T-cell (primary cell): ENCODE measurements around the gene PAX3. TPM values are rescaled to one million over a fixed set of nuclear protein-coding genes. Genes with fewer than 3 reads are reported as not detected.
"Not testable (repeated sequence)": the region's sequence is repeated elsewhere in the genome, so short reads cannot be mapped to it uniquely, and the experiment has no call there.

Experiments
- ATAC-seq, 4 experiments: fragments of 200-7000 bp in 3 of 4; fragments of 150-1000 bp in 1 of 4; cut with Tn5 transposase; replicated peaks in 1 of 4; 1 replicate in 3 of 4; 2 replicates in 1 of 4; pipeline ENCODE4 v1.10.0; 2021; ENCODE audit warnings: moderate library complexity in 3 of 4, mild to moderate bottlenecking in 2 of 4, moderate number of reproducible peaks in 1 of 4
- CTCF ChIA-PET, 2 donors: fragments of 300-600 bp; sonication (Branson Sonifier 250); formaldehyde crosslinking; loops; one replicate each; lab custom pipeline; 2022; ENCODE audit warnings: antibody characterized with exemption in 2 of 2; lab: Charles Lee
- POLR2A ChIA-PET, 2 donors: fragments of 300-600 bp; sonication (Branson Sonifier 250); formaldehyde crosslinking; loops; one replicate each; lab custom pipeline; 2022; ENCODE audit warnings: antibody characterized with exemption in 2 of 2; lab: Charles Lee
- DNase-seq, 35 experiments: peaks; one replicate each; pipeline versions ENCODE4 v3.0.0 to v3.0.0-alpha.2; 2013 to 2023
- H3K27ac ChIP-seq: one replicate; pipeline ENCODE4 v1.5.1; 2013; ENCODE audit warnings: low read length
- H3K27me3 ChIP-seq, 2 experiments: replicated peaks in 1 of 2; 1 replicate in 1 of 2; 2 replicates in 1 of 2; pipeline versions ENCODE4 v1.6.1 to v1.7.0; 2013; ENCODE audit warnings: low read length in 1 of 2, mixed read lengths in 1 of 2; ENCODE audit not compliant: control insufficient read depth in 2 of 2, insufficient read depth in 2 of 2; ENCODE audit errors: extremely low read depth in 1 of 2
- H3K36me3 ChIP-seq, 2 donors: 1 replicate in 1 of 2; 2 replicates in 1 of 2; pipeline versions ENCODE4 v1.6.1 to v1.7.0; 2013; ENCODE audit warnings: low read length in 1 of 2; ENCODE audit not compliant: control insufficient read depth in 2 of 2, insufficient read depth in 1 of 2; ENCODE audit errors: extremely low read depth in 1 of 2
- H3K4me1 ChIP-seq, 2 experiments: 1 replicate in 1 of 2; 2 replicates in 1 of 2; pipeline versions ENCODE4 v1.6.1 to v1.7.0; 2013; ENCODE audit warnings: low read length in 2 of 2, mixed read lengths in 1 of 2; ENCODE audit not compliant: insufficient read depth in 2 of 2, control insufficient read depth in 1 of 2; ENCODE audit errors: extremely low read depth in 1 of 2
- H3K4me3 ChIP-seq, 2 donors: 1 replicate in 1 of 2; 2 replicates in 1 of 2; pipeline versions ENCODE4 v1.5.1 to v1.7.0; 2013; ENCODE audit warnings: mild to moderate bottlenecking in 2 of 2, low read length in 1 of 2, moderate library complexity in 1 of 2; ENCODE audit not compliant: control insufficient read depth in 1 of 2; ENCODE audit errors: extremely low read depth in 1 of 2
- H3K9me3 ChIP-seq: 2 replicates; pipeline ENCODE4 v1.7.0; 2013
- H3K27ac Mint-ChIP-seq, 2 donors: one replicate each; pipeline ENCODE4 v1.8.0; 2020 to 2021; ENCODE audit warnings: mild to moderate bottlenecking in 2 of 2, mixed read lengths in 2 of 2
- H3K27me3 Mint-ChIP-seq, 2 donors: one replicate each; pipeline ENCODE4 v1.8.0; 2021 to 2022; ENCODE audit warnings: mixed read lengths in 2 of 2
- H3K36me3 Mint-ChIP-seq: one replicate; pipeline ENCODE4 v1.8.0; 2021; ENCODE audit warnings: mixed read lengths
- H3K4me1 Mint-ChIP-seq, 3 donors: one replicate each; pipeline ENCODE4 v1.8.0; 2020 to 2022; ENCODE audit warnings: mixed read lengths in 3 of 3, mild to moderate bottlenecking in 1 of 3
- H3K4me3 Mint-ChIP-seq, 3 donors: one replicate each; pipeline ENCODE4 v1.8.0; 2020 to 2022; ENCODE audit warnings: mild to moderate bottlenecking in 3 of 3, mixed read lengths in 3 of 3, moderate library complexity in 3 of 3
- H3K9me3 Mint-ChIP-seq, 3 donors: one replicate each; pipeline ENCODE4 v1.8.0; 2020 to 2022; ENCODE audit warnings: mixed read lengths in 3 of 3
- WGBS: methylation state at CpG from one replicate; pipeline ENCODE4 v1.1.5; 2013; ENCODE audit warnings: missing lambda C conversion rate; ENCODE audit not compliant: insufficient coverage; 5-methylcytosine and 5-hydroxymethylcytosine counted together
- total RNA-seq, 35 experiments: library from RNA in 6 of 35; stranded (reverse) in 6 of 35; fragments of 120-200 nt in 1 of 35; gene quantifications; one replicate each; pipeline versions ENCODE4 v1.2.1 to v1.2.4 and lab custom pipeline; 2013 to 2026

Gene PAX3
- total RNA-seq, 5 donors from 2014 or later (not counting 1 experiment from before 2014, with no cell fraction given), result not detected

DNA sequence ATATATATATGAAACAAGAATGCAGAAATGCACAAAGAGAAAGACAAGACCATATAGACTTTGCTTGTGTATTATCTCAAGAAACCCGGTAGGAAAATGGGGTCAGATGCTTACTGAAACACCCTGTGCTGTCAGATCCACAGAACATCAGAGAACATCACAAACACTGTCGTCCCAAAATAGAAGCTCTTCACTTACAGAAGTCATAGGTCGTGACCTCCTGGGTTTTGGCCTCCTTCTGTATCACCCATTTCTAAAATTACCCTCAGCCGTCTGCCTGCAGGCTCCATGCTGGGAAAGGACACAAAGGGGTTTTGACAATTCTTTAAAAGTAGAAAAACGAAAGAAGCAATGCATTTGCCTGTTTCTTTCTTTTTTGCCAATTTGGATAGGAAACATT, 137.9 kb downstream of the PAX3 start:
- Mint-ChIP-seq H3K4me1 (no peaks in the 10 kb centered on the region), H3K4me3 (no peak overlapping the region), H3K36me3 (no peaks in the 10 kb centered on the region), H3K27ac (no peak overlapping the region), H3K9me3 (peaks cover 0 to 4% (median 2%) of the 10 kb centered on the region in 3 donors), H3K27me3 (peaks cover 0 to 10% of the 10 kb centered on the region in 2 donors)
- DNase-seq, result no peak
- no peak for ATAC-seq
- Histone ChIP-seq H3K4me1 (no peaks in the 10 kb centered on the region), H3K36me3 (no peaks in the 10 kb centered on the region), H3K4me3 (no peak overlapping the region), H3K27ac (no peak overlapping the region), H3K9me3 (no peaks in the 10 kb centered on the region), H3K27me3 (peaks cover 0 to 2% of the 10 kb centered on the region in 2 experiments)
- POLR2A ChIA-PET, result no interaction called here
- WGBS, result 71% methylated on average over 2 of the region's 5 CpGs
- CTCF ChIA-PET, result no interaction called here

DNA sequence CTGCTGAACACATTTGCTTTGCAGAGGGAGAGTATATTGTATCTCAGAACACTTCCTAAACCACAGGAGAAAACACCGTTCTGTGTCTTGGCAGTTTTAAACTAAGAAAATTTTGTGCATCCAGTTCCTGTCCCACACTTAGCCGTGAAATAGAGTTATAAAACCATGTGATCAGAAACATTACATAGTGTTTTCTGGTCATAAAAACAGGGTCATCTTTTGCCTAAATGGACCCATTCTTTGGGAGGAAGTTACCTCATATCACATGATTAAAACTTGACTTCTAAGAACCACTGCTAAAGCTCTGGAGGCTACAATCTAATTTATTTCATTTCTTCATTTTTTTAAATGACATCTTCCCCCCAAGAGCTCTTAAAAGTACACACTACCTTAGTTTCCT, 138.7 kb downstream of the PAX3 start:
- no peaks in the 10 kb centered on the region for H3K4me1 Mint-ChIP-seq
- POLR2A ChIA-PET, result no interaction called here
- H3K36me3 Mint-ChIP-seq, result no peaks in the 10 kb centered on the region
- no peak for ATAC-seq
- H3K4me3 Mint-ChIP-seq, result no peak overlapping the region
- CTCF ChIA-PET, result no interaction called here
- Histone ChIP-seq H3K27ac (no peak overlapping the region), H3K4me3 (no peak overlapping the region), H3K27me3 (peaks cover 0 to 2% of the 10 kb centered on the region in 2 experiments), H3K36me3 (no peaks in the 10 kb centered on the region), H3K4me1 (no peaks in the 10 kb centered on the region), H3K9me3 (no peaks in the 10 kb centered on the region)
- H3K27me3 Mint-ChIP-seq, result peaks cover 0 to 10% of the 10 kb centered on the region in 2 donors
- peaks cover 3 to 4% (median 4%) of the 10 kb centered on the region in 3 donors for H3K9me3 Mint-ChIP-seq
- DNase-seq, result no peak
- H3K27ac Mint-ChIP-seq, result no peak overlapping the region
- WGBS, result no CpG with 5 or more reads among the region's 2 CpGs

DNA sequence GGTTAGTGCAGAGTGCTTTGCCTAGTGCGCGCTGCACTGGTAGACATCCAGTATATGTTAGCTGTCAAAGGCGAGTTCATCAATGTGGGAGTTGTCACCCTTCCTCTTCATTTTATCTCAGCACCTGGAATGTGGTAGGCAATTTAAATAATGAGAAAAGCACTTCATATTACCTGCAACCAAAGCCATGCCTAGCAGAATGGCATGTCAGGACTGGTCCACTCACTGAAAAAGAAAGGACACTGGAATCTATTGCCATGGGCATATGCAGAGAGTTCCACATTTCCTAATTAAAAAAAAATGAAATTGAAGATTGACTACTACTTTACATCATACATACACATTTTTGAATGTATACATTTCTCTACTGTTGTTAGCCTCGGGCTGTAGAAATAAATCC, 139.6 kb downstream of the PAX3 start:
- no peaks in the 10 kb centered on the region for H3K36me3 ChIP-seq
- H3K9me3 Mint-ChIP-seq, result peaks cover 3 to 4% (median 4%) of the 10 kb centered on the region in 3 donors
- H3K4me1 ChIP-seq, result no peaks in the 10 kb centered on the region
- H3K36me3 Mint-ChIP-seq, result no peaks in the 10 kb centered on the region
- H3K27me3 Mint-ChIP-seq, result peaks cover 0 to 10% of the 10 kb centered on the region in 2 donors
- H3K4me3 ChIP-seq, result no peak overlapping the region
- CTCF ChIA-PET, result no interaction called here
- no peaks in the 10 kb centered on the region for H3K9me3 ChIP-seq
- ATAC-seq (no peak), DNase-seq (no peak)
- H3K4me1 Mint-ChIP-seq, result no peaks in the 10 kb centered on the region
- no peak overlapping the region for H3K27ac ChIP-seq
- WGBS, result no CpG with 5 or more reads among the region's 4 CpGs
- POLR2A ChIA-PET, result no interaction called here
- no peak overlapping the region for H3K4me3 Mint-ChIP-seq
- H3K27ac Mint-ChIP-seq, result no peak overlapping the region
- peaks cover 0 to 2% of the 10 kb centered on the region in 2 experiments for H3K27me3 ChIP-seq

DNA sequence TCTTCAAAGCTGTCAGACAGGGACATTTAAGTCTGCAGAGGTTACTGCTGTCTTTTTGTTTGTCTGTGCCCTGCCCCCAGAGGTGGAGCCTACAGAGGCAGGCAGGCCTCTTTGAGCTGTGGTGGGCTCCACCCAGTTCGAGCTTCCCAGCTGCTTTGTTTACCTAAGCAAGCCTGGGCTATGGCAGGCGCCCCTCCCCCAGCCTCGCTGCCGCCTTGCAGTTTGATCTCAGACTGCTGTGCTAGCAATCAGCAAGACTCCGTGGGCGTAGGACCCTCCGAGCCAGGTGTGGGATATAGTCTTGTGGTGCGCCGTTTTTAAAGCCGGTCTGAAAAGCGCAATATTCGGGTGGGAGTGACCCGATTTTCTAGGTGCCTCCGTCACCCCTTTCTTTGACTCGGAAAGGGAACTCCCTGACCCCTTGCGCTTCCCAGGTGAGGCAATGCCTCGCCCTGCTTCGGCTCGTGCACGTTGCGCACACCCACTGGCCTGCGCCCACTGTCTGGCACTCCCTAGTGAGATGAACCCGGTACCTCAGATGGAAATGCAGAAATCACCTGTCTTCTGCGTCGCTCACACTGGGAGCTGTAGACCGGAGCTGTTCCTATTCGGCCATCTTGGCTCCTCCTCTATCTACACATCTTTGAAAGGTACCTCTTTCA, 143.7 kb downstream of the PAX3 start:
- H3K4me3 ChIP-seq, DNase-seq, H3K27me3 Mint-ChIP-seq, H3K4me3 Mint-ChIP-seq, H3K4me1 Mint-ChIP-seq, H3K9me3 ChIP-seq, H3K36me3 Mint-ChIP-seq, H3K36me3 ChIP-seq, CTCF ChIA-PET, POLR2A ChIA-PET, H3K4me1 ChIP-seq, H3K27me3 ChIP-seq, ATAC-seq, H3K9me3 Mint-ChIP-seq, H3K27ac Mint-ChIP-seq, H3K27ac ChIP-seq: not testable (repeated sequence)
- WGBS, result no CpG with 5 or more reads among the region's 27 CpGs

Other genes starting within 250 kb of the PAX3 start
- gene SGPP2, start 125.5 kb upstream of the PAX3 start, total RNA-seq, result 1 to 10 TPM; 2.2 to 4.0 (median 3.3) TPM